Stimulated activated naive CD8-positive, alpha-beta T cell treated with anti-CD3 and anti-CD28 coated beads, Interleukin-15, amount 100 ng/mL, for 72 hours (primary cell): Measurements from ENCODE around the gene MAGEC1.

Source experiments
- ATAC-seq: fragments of 150-1000 bp; cut with Tn5 transposase; 2 replicates; pipeline ENCODE4 v1.10.0; 2021; ENCODE audit warnings: mild to moderate bottlenecking, moderate library complexity
- DNase-seq, 2 donors: peaks; one replicate each; pipeline ENCODE4 v3.0.0; 2021 to 2022
- H3K27ac Mint-ChIP-seq, 2 donors: one replicate each; pipeline ENCODE4 v1.8.0; 2022; ENCODE audit warnings: mild to moderate bottlenecking in 2 of 2, mixed read lengths in 2 of 2, moderate library complexity in 2 of 2
- H3K27me3 Mint-ChIP-seq: one replicate; pipeline ENCODE4 v1.8.0; 2022; ENCODE audit warnings: mixed read lengths
- H3K4me1 Mint-ChIP-seq: one replicate; pipeline ENCODE4 v1.8.0; 2022; ENCODE audit warnings: mild to moderate bottlenecking, mixed read lengths
- H3K4me3 Mint-ChIP-seq, 2 donors: one replicate each; pipeline ENCODE4 v1.8.0; 2022; ENCODE audit warnings: mild to moderate bottlenecking in 2 of 2, mixed read lengths in 2 of 2, moderate library complexity in 1 of 2
- H3K9me3 Mint-ChIP-seq, 2 donors: one replicate each; pipeline ENCODE4 v1.8.0; 2022; ENCODE audit warnings: mixed read lengths in 2 of 2

The MAGEC1 gene

DNA sequence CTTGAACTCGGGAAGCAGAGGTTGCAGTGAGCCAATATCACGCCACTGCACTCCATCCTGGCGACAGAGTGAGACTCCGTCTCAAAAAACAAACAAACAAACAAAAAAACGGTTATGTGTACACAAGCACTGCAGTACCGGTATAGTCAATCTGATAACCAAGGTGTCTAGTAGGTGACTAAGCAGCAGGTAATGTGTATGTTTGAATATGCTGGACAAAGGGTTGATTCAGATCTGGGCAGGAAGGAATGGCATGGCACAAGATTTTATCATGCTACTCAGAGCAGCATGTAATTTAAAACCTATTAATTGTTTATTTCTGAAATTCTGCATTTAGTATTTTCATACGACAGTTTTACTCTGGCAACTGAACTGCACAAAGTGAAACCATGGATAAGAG is 41.7 kb downstream of the MAGEC1 start:
- no peaks in the 10 kb centered on the region for H3K9me3 Mint-ChIP-seq
- H3K4me3 Mint-ChIP-seq: no peak overlapping the region
- H3K27me3 Mint-ChIP-seq: no peaks in the 10 kb centered on the region
- H3K4me1 Mint-ChIP-seq: no peaks in the 10 kb centered on the region
- H3K27ac Mint-ChIP-seq: no peak overlapping the region
- ATAC-seq (no peak), DNase-seq (no peak)

DNA sequence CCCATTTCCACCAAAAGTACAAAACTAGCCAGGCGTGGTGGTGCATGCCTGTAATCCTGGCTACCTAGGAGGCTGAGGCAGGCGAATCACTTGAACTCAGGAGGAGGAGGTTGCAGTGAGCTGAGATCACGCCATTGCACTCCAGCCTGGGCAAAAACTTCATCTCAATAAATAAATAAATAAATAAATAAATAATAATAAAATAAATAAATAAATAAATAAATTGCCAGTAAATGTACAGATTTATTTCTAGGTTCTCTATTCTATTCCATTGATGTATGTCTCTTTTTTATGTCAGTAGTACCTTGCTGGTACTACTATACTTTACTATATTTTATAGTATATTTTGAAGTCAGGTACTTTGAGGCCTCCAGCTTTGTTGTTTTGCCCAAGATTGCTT is 43.7 kb downstream of the MAGEC1 start:
- Mint-ChIP-seq H3K27me3 (no peaks in the 10 kb centered on the region), H3K4me1 (no peaks in the 10 kb centered on the region)
- ATAC-seq: no peak

GRCh38 chrX:141952603-141953002 is 48.9 kb downstream of the MAGEC1 start:
- H3K9me3 Mint-ChIP-seq: no peaks in the 10 kb centered on the region
- H3K4me1 Mint-ChIP-seq: no peaks in the 10 kb centered on the region
- no peak overlapping the region for H3K4me3 Mint-ChIP-seq
- H3K27me3 Mint-ChIP-seq: no peaks in the 10 kb centered on the region
- ATAC-seq: no peak
- no peak for DNase-seq
- no peak overlapping the region for H3K27ac Mint-ChIP-seq

More for the DNA sequence above, 43.7 kb downstream of the MAGEC1 start:
- Mint-ChIP-seq H3K27ac (no peak overlapping the region), H3K4me3 (no peak overlapping the region), H3K9me3 (no peaks in the 10 kb centered on the region)
- DNase-seq: no peak

- no peak overlapping the region for H3K27ac Mint-ChIP-seq
- H3K4me1 Mint-ChIP-seq: no peaks in the 10 kb centered on the region
- no peak for DNase-seq
- H3K9me3 Mint-ChIP-seq: no peaks in the 10 kb centered on the region
- no peak for ATAC-seq
- no peaks in the 10 kb centered on the region for H3K27me3 Mint-ChIP-seq
- no peak overlapping the region for H3K4me3 Mint-ChIP-seq
These were observed 55.0 kb downstream of the MAGEC1 start for GRCh38 chrX:141958675-141959074.
